H1 (cell line): ENCODE measurements around the gene C16orf54. TPM values are rescaled to one million over a fixed set of nuclear protein-coding genes. Genes with fewer than 3 reads are reported as not detected.

ENCODE experiments used
- CTCF ChIA-PET: fragments of 300-600 bp; sonication (Branson Sonifier 250); formaldehyde crosslinking; loops from one replicate; lab custom pipeline; 2021; ENCODE audit not compliant: partially characterized antibody; lab: Charles Lee
- POLR2A ChIA-PET: fragments of 300-600 bp; sonication (Branson Sonifier 250); formaldehyde crosslinking; loops from one replicate; lab custom pipeline; 2021; ENCODE audit warnings: inconsistent platforms; ENCODE audit not compliant: partially characterized antibody; lab: Charles Lee
- DNase-seq, 2 experiments: peaks; one replicate each; pipeline versions ENCODE4 v3.0.0 to v3.0.0-alpha.2; 2010 to 2022; ENCODE audit warnings: low spot score in 2 of 2, low read depth in 1 of 2, mixed read lengths in 1 of 2
- FAIRE-seq: peaks from 2 replicates; lab custom pipeline; 2011; peaks lifted over from hg19 to GRCh38; lab: Jason Lieb, UNC
- H2AFZ ChIP-seq: 2 replicates; pipeline ENCODE4 v1.8.1; 2012; ENCODE audit warnings: low read length, inconsistent platforms
- H2AK5ac ChIP-seq: 2 replicates; pipeline ENCODE4 v1.6.1; 2013; ENCODE audit warnings: low read depth, low read length
- H2BK120ac ChIP-seq: replicated peaks from 2 replicates; pipeline ENCODE3; 2013; ENCODE audit warnings: low read depth, low read length, inconsistent platforms
- H2BK12ac ChIP-seq: 2 replicates; pipeline ENCODE4 v1.6.1; 2013; ENCODE audit warnings: low read depth, low read length
- H2BK15ac ChIP-seq: 2 replicates; pipeline ENCODE4 v1.6.1; 2013; ENCODE audit warnings: low read length
- H2BK20ac ChIP-seq: 2 replicates; pipeline ENCODE4 v1.6.1; 2013; ENCODE audit warnings: low read length
- H2BK5ac ChIP-seq: 2 replicates; pipeline ENCODE4 v1.6.1; 2013; ENCODE audit warnings: low read depth, low read length
- H3K14ac ChIP-seq: 2 replicates; pipeline ENCODE4 v1.6.1; 2013; ENCODE audit warnings: inconsistent platforms; ENCODE audit not compliant: insufficient read length
- H3K18ac ChIP-seq: 2 replicates; pipeline ENCODE4 v1.6.1; 2013; ENCODE audit warnings: low read length; ENCODE audit errors: extremely low read depth
- H3K23ac ChIP-seq: 2 replicates; pipeline ENCODE4 v1.6.1; 2013; ENCODE audit warnings: inconsistent platforms; ENCODE audit not compliant: insufficient read length
- H3K23me2 ChIP-seq: 2 replicates; pipeline ENCODE4 v1.6.1; 2013; ENCODE audit warnings: low read depth, low read length
- H3K27ac ChIP-seq: 2 replicates; pipeline ENCODE4 v1.6.1; 2011; ENCODE audit warnings: low read depth, low read length, inconsistent platforms
- H3K27me3 ChIP-seq, 4 experiments: replicated peaks in 1 of 4; 1 replicate in 1 of 4; 2 replicates in 3 of 4; pipeline versions ENCODE4 v1.6.1 to v1.8.1; 2011 to 2013; ENCODE audit warnings: low read length in 3 of 4, mild to moderate bottlenecking in 3 of 4, inconsistent platforms in 2 of 4, mixed read lengths in 2 of 4, moderate library complexity in 1 of 4; ENCODE audit not compliant: control insufficient read depth in 3 of 4, insufficient read depth in 3 of 4; ENCODE audit errors: extremely low read depth in 1 of 4
- H3K36me3 ChIP-seq, 4 experiments: 2 replicates each; pipeline versions ENCODE4 v1.6.1 to v1.8.1; 2011 to 2013; ENCODE audit warnings: mild to moderate bottlenecking in 4 of 4, low read length in 3 of 4, moderate library complexity in 2 of 4, control low read depth in 1 of 4, inconsistent platforms in 1 of 4; ENCODE audit not compliant: insufficient read depth in 4 of 4, control insufficient read depth in 2 of 4
- H3K4ac ChIP-seq: replicated peaks from 2 replicates; pipeline ENCODE3; 2013; ENCODE audit warnings: low read length, low read depth, mixed read lengths, inconsistent platforms; ENCODE audit not compliant: insufficient read length
- H3K4me1 ChIP-seq, 4 experiments: replicated peaks in 1 of 4; 1 replicate in 1 of 4; 2 replicates in 3 of 4; pipeline versions ENCODE4 v1.6.1 to v1.8.1; 2011 to 2013; ENCODE audit warnings: low read length in 3 of 4, inconsistent platforms in 2 of 4, mixed read lengths in 1 of 4; ENCODE audit not compliant: insufficient read depth in 4 of 4, control insufficient read depth in 3 of 4
- H3K4me2 ChIP-seq, 2 experiments: 2 replicates each; pipeline versions ENCODE4 v1.6.1 to v1.8.1; 2011 to 2013; ENCODE audit warnings: low read depth in 2 of 2, low read length in 2 of 2, control low read depth in 1 of 2, inconsistent platforms in 1 of 2, mild to moderate bottlenecking in 1 of 2; ENCODE audit not compliant: insufficient read depth in 1 of 2
- H3K4me3 ChIP-seq, 4 experiments: fragments of 200-600, 300-600 bp in 1 of 4; sonication (generic), shearing (Covaris generic), sonication (Bioruptor Twin) in 1 of 4; 2 replicates each; pipeline versions ENCODE4 v1.5.1 to v1.8.1; 2011 to 2016; ENCODE audit warnings: low read length in 4 of 4, low read depth in 3 of 4, control low read depth in 2 of 4, inconsistent platforms in 2 of 4, mild to moderate bottlenecking in 2 of 4, mixed read lengths in 1 of 4, moderate library complexity in 1 of 4; ENCODE audit not compliant: insufficient read depth in 2 of 4; ENCODE audit errors: extremely low read depth in 1 of 4
- H3K56ac ChIP-seq: replicated peaks from 2 replicates; pipeline ENCODE3; 2013; ENCODE audit warnings: low read depth, mild to moderate bottlenecking, mixed read lengths, low read length, inconsistent platforms; ENCODE audit not compliant: insufficient read length
- H3K79me1 ChIP-seq: 2 replicates; pipeline ENCODE4 v1.6.1; 2013; ENCODE audit warnings: low read depth, low read length, control low read depth
- H3K79me2 ChIP-seq, 2 experiments: 2 replicates each; pipeline versions ENCODE4 v1.6.1 to v1.8.1; 2012 to 2013; ENCODE audit warnings: low read length in 2 of 2, mild to moderate bottlenecking in 2 of 2, inconsistent platforms in 1 of 2; ENCODE audit not compliant: insufficient read depth in 2 of 2, control insufficient read depth in 1 of 2
- H3K9ac ChIP-seq, 4 experiments: replicated peaks in 1 of 4; 1 replicate in 1 of 4; 2 replicates in 3 of 4; pipeline versions ENCODE4 v1.6.1 to v1.8.1; 2011 to 2013; ENCODE audit warnings: low read depth in 3 of 4, low read length in 3 of 4, control low read depth in 2 of 4, mild to moderate bottlenecking in 2 of 4, moderate library complexity in 2 of 4, inconsistent platforms in 1 of 4; ENCODE audit errors: extremely low read depth in 1 of 4
- H3K9me3 ChIP-seq, 2 experiments: 2 replicates each; pipeline versions ENCODE4 v1.6.1 to v1.8.1; 2012 to 2013; ENCODE audit warnings: mild to moderate bottlenecking in 2 of 2, moderate library complexity in 2 of 2, control low read depth in 1 of 2, inconsistent platforms in 1 of 2, low read depth in 1 of 2, low read length in 1 of 2, mixed read lengths in 1 of 2; ENCODE audit not compliant: insufficient read depth in 2 of 2
- H4K20me1 ChIP-seq, 2 experiments: replicated peaks in 1 of 2; 2 replicates each; pipeline versions ENCODE3 to v1.8.1; 2011 to 2013; ENCODE audit warnings: inconsistent platforms in 2 of 2, low read length in 2 of 2, mild to moderate bottlenecking in 1 of 2; ENCODE audit not compliant: insufficient read depth in 2 of 2, control insufficient read depth in 1 of 2
- H4K5ac ChIP-seq: 2 replicates; pipeline ENCODE4 v1.6.1; 2013; ENCODE audit warnings: low read length, low read depth, mixed read lengths, inconsistent platforms; ENCODE audit not compliant: insufficient read length
- H4K8ac ChIP-seq: 2 replicates; pipeline ENCODE4 v1.8.0; 2013; ENCODE audit warnings: mild to moderate bottlenecking, moderate library complexity, low read length, inconsistent platforms; ENCODE audit not compliant: insufficient read depth; ENCODE audit errors: extremely low read depth
- H4K91ac ChIP-seq: replicated peaks from 2 replicates; pipeline ENCODE3; 2013; ENCODE audit warnings: low read length, mixed read lengths, inconsistent platforms; ENCODE audit not compliant: insufficient read length
- ATF2 ChIP-seq: IDR thresholded peaks from 2 replicates; pipeline ENCODE4 v1.6.1; 2012; ENCODE audit warnings: low read length, inconsistent platforms
- BACH1 ChIP-seq: IDR thresholded peaks from 2 replicates; pipeline ENCODE4 v1.6.1; 2012; ENCODE audit warnings: low read length, improper control_type of control experiment
- CBX8 ChIP-seq: fragments of 300-800, 300-1000 bp; sonication (generic); IDR thresholded peaks from 2 replicates; pipeline ENCODE4 v1.7.1; 2016; ENCODE audit warnings: low read depth, low read length, borderline replicate concordance
- EGR1 ChIP-seq: IDR thresholded peaks from 2 replicates; pipeline ENCODE4 v1.6.1; 2011; ENCODE audit warnings: low read depth, low read length, borderline replicate concordance
- JUN ChIP-seq: IDR thresholded peaks from 2 replicates; pipeline ENCODE4 v1.6.1; 2011; ENCODE audit warnings: low read depth, mild to moderate bottlenecking, improper control_type of control experiment, low read length
- KDM5A ChIP-seq: fragments of 200-600 bp; IDR thresholded peaks from 2 replicates; pipeline ENCODE4 v1.7.1; 2012; ENCODE audit warnings: mild to moderate bottlenecking, low read length, inconsistent platforms, mixed read lengths
- NANOG ChIP-seq: IDR thresholded peaks from 2 replicates; pipeline ENCODE4 v1.6.1; 2011; ENCODE audit warnings: low read length, low read depth, mild to moderate bottlenecking, inconsistent platforms; ENCODE audit not compliant: insufficient read depth, poor library complexity, severe bottlenecking
- RNF2 ChIP-seq: fragments of 200-900, 300-1000 bp; sonication (generic); IDR thresholded peaks from 2 replicates; pipeline ENCODE4 v1.7.1; 2016; ENCODE audit warnings: borderline replicate concordance, low read depth, mild to moderate bottlenecking, antibody characterized with exemption, low read length; ENCODE audit not compliant: poor library complexity, severe bottlenecking; ENCODE audit errors: missing control alignments
- SP2 ChIP-seq: IDR thresholded peaks from 2 replicates; pipeline ENCODE4 v1.6.1; 2012; ENCODE audit warnings: mild to moderate bottlenecking, low read length, inconsistent platforms
- SP4 ChIP-seq: IDR thresholded peaks from 2 replicates; pipeline ENCODE4 v1.6.1; 2012; ENCODE audit warnings: low read length, inconsistent platforms
- SUZ12 ChIP-seq: fragments of 200-600 bp; sonication (generic); IDR thresholded peaks from 2 replicates; pipeline ENCODE4 v1.6.1; 2012; ENCODE audit warnings: mild to moderate bottlenecking, inconsistent platforms, low read length, moderate library complexity, mixed read lengths
- TEAD4 ChIP-seq: IDR thresholded peaks from 2 replicates; pipeline ENCODE4 v1.6.1; 2012; ENCODE audit warnings: low read depth, low read length, inconsistent platforms, mixed read lengths
- WGBS, 2 experiments: shearing (Covaris generic) in 1 of 2; methylation state at CpG; one replicate each; pipeline versions ENCODE4 v1.1.6 to v1.1.7; 2013 to 2015; ENCODE audit warnings: low lambda C conversion rate in 2 of 2, mixed read lengths in 2 of 2, inconsistent platforms in 1 of 2, low coverage in 1 of 2, missing lambda C conversion rate in 1 of 2; ENCODE audit not compliant: insufficient replicate concordance in 2 of 2, insufficient coverage in 1 of 2, insufficient read length in 1 of 2; ENCODE audit errors: extremely low coverage in 1 of 2, missing lambda C conversion rate in 1 of 2; 5-methylcytosine and 5-hydroxymethylcytosine counted together
- polyA plus RNA-seq, 7 experiments: library from polyadenylated mRNA; depleted of rRNA in 3 of 7; stranded (reverse) in 5 of 7; unstranded in 2 of 7; fragments of >200 nt in 5 of 7; fragments of 200-250 nt in 2 of 7; gene quantifications; 1 replicate in 5 of 7; 2 replicates in 1 of 7; 4 replicates in 1 of 7; pipeline versions ENCODE4 v1.2.1 to v1.2.3, GENCODE V29; 2011 to 2013; ENCODE audit warnings: missing spikeins in 2 of 7, mixed read lengths in 2 of 7
- total RNA-seq: library from RNA; stranded (reverse); fragmentation: NEBNext Ultra II Directional; extraction: Animal tissue kit (Norgen Biotek cat#: 25700); gene quantifications from 2 replicates; pipeline ENCODE4 v1.2.1, GENCODE V29; 2021

C16orf54 gene
- total and polyA plus RNA-seq, 2 of the 8 experiments (the other 6 are each of a cell fraction or from before 2014, with no cell fraction given), result not detected

DNA sequence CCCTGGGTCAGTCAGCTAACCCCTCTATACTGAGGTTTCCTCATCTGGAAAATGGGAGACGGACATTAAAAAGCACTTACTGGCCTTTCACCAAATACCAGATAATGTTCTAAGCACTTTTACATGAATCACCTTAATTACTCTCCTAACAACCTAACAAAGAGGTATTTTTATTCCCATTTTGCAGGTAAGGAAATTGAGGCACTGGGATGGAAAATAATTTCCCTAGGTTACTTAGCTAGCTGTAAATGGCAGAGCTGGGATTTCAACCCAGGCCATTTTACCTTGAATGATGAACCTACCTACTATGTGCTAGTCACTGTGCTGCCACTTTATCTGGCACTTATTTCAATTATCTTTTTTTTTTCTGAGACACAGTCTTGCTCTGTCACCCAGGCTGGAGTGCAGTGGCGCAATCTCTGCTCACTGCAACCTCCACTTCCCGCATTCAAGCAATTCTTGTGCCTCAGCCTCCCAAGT lies 48.5 kb upstream of the C16orf54 start:
- Histone ChIP-seq H3K79me2 (peaks cover 28 to 58% of the 10 kb centered on the region in 2 experiments), H3K9ac (no peak overlapping the region), H4K5ac (no peak overlapping the region), H3K23ac (no peak overlapping the region), H4K8ac (no peak overlapping the region), H3K4me3 (no peak overlapping the region), H3K4ac (no peak overlapping the region), H3K14ac (no peak overlapping the region), H2BK20ac (no peak overlapping the region), H3K9me3 (no peaks in the 10 kb centered on the region), H3K27ac (no peak overlapping the region), H3K79me1 (peaks cover 12% of the 10 kb centered on the region; the same call in 1 of the 2 replicates), H2BK5ac (no peak overlapping the region), H2BK15ac (no peak overlapping the region), H3K18ac (no peak overlapping the region), H4K20me1 (peaks cover 3 to 19% of the 10 kb centered on the region in 2 experiments), H3K36me3 (peaks cover 25 to 41% (median 31%) of the 10 kb centered on the region in 4 experiments), H4K91ac (no peak overlapping the region), H2AFZ (no peak overlapping the region), H2BK120ac (no peak overlapping the region), H2BK12ac (no peak overlapping the region), H3K56ac (no peak overlapping the region), H3K4me1 (peaks cover 0 to 13% (median 5%) of the 10 kb centered on the region in 4 experiments; a peak in 6 of 7 replicates), H3K23me2 (peaks cover 14% of the 10 kb centered on the region), H3K4me2 (no peak overlapping the region), H2AK5ac (no peak overlapping the region), H3K27me3 (no peaks in the 10 kb centered on the region)
- CTCF ChIA-PET, result interaction anchor here (0.6 to 1.5 kb wide), 6 partner anchors 9 to 238 kb away, joined by 3 to 5 read pairs (median 3); partner anchors contain the start of gene PAGR1
- DNase-seq, result no peak
- WGBS, 2 experiments, result 96% methylated on average over 3 of the region's 3 CpGs; no CpG with 5 or more reads in 1 of the 2 experiments
- POLR2A ChIA-PET, result interaction anchor here (0.6 to 4.3 kb wide), 6 partner anchors 10 to 297 kb away, joined by 3 to 25 read pairs (median 4); partner anchors contain the start of genes MAZ and TBX6
- no peak for FAIRE-seq
- no peak for TF ChIP-seq BACH1
- no peak for TF ChIP-seq TEAD4
- TF ChIP-seq EGR1, result no peak
- TF ChIP-seq RNF2, result no peak
- no peak for TF ChIP-seq SP4
- TF ChIP-seq CBX8, result no peak
- TF ChIP-seq SP2, result no peak
- TF ChIP-seq KDM5A, result no peak
- no peak for TF ChIP-seq NANOG
- no peak for TF ChIP-seq JUN
- TF ChIP-seq SUZ12, result no peak
- TF ChIP-seq ATF2, result no peak
